WERI-Rb-1 (cell line): Measurements from ENCODE around the gene NR6A1.

Experiments used
- DNase-seq: peaks from one replicate; pipeline ENCODE4 v3.0.0-alpha.2; 2020
- H3K27ac ChIP-seq: fragments of 250-450 bp; sonication (Bioruptor Pico); 2 replicates; pipeline ENCODE4 v1.5.1; 2020; ENCODE audit warnings: mild to moderate bottlenecking, moderate library complexity
- H3K27me3 ChIP-seq: fragments of 250-450 bp; sonication (Bioruptor Pico); 2 replicates; pipeline ENCODE4 v1.5.1; 2021; ENCODE audit warnings: mild to moderate bottlenecking, low read depth, moderate library complexity; ENCODE audit not compliant: insufficient read depth, severe bottlenecking
- H3K36me3 ChIP-seq: fragments of 250-450 bp; sonication (Bioruptor Pico); 2 replicates; pipeline ENCODE4 v1.5.1; 2020; ENCODE audit warnings: mild to moderate bottlenecking, moderate library complexity
- H3K4me3 ChIP-seq: 2 replicates; pipeline ENCODE4 v1.5.1; 2011; ENCODE audit warnings: low read depth, mild to moderate bottlenecking, control low read depth, low read length
- H3K9me3 ChIP-seq: fragments of 250-450 bp; sonication (Bioruptor Pico); 2 replicates; pipeline ENCODE4 v1.5.1; 2021; ENCODE audit warnings: mild to moderate bottlenecking, moderate library complexity; ENCODE audit not compliant: severe bottlenecking
- CTCF ChIP-seq: IDR thresholded peaks from 2 replicates; pipeline ENCODE4 v1.5.1; 2011; ENCODE audit warnings: low read depth, mild to moderate bottlenecking, control low read depth, inconsistent platforms, low read length

The NR6A1 gene

GRCh38 chr9:124767821-124768220 lies 3.3 kb downstream of the NR6A1 start:
- no peaks in the 10 kb centered on the region for H3K27me3 ChIP-seq

DNA sequence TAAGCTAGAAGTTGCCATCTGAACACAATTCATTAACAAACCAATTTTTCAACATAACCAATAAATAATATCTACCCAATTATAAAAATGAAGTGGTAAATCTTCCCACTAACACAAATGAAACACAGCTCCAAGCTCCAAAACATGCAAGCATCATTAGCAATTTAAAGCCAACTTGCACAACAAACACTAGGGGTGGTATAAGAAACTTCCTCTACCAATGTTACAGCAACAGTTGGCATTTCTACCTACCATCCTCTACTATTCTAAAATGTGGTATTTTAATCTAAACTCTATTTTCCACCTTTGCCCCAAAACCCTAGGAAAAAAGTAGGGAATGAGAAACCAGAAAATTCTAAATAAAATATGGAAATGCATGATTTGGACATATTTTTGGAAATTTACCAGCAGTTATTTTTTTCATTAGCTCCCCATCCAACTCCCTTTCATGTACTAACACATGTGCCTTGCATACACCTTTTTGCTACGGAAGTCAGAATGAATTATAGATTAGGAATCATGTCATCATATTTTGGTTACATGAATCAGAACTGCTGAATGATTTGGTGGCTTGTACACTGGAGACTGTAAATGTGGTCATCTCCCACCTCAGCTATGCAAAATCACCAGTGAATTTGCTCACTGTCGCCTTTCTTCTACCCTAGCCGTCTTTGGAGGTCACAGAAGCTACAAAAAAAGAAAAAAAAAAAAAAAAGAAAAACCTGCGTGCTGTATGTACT lies 4.1 kb downstream of the NR6A1 start:
- Histone ChIP-seq H3K27me3 (no peaks in the 10 kb centered on the region), H3K27ac (peak overlapping the region; percentile 90), H3K9me3 (no peaks in the 10 kb centered on the region), H3K36me3 (peaks cover 2% of the 10 kb centered on the region; the same call in 1 of the 2 replicates), H3K4me3 (no peak overlapping the region)
- DNase-seq: no peak
- TF ChIP-seq CTCF: peak; percentile 33; the same call in 1 of the 2 replicates

More at GRCh38 chr9:124767821-124768220, 3.3 kb downstream of the NR6A1 start:
- no peak for TF ChIP-seq CTCF
- no peak overlapping the region; the same call in 1 of the 2 replicates for H3K4me3 ChIP-seq
- DNase-seq: no peak
- H3K9me3 ChIP-seq: no peaks in the 10 kb centered on the region
- H3K36me3 ChIP-seq: peaks cover 2% of the 10 kb centered on the region; the same call in 1 of the 2 replicates
- H3K27ac ChIP-seq: peak overlapping the region; percentile 90

GRCh38 chr9:124766326-124766725 lies 4.8 kb downstream of the NR6A1 start:
- no peak for DNase-seq
- Histone ChIP-seq H3K4me3 (peak overlapping the region; percentile 31), H3K9me3 (no peaks in the 10 kb centered on the region), H3K27ac (peak overlapping the region; percentile 68), H3K27me3 (no peaks in the 10 kb centered on the region), H3K36me3 (peaks cover 2% of the 10 kb centered on the region; the same call in 1 of the 2 replicates)
- no peak for TF ChIP-seq CTCF

DNA sequence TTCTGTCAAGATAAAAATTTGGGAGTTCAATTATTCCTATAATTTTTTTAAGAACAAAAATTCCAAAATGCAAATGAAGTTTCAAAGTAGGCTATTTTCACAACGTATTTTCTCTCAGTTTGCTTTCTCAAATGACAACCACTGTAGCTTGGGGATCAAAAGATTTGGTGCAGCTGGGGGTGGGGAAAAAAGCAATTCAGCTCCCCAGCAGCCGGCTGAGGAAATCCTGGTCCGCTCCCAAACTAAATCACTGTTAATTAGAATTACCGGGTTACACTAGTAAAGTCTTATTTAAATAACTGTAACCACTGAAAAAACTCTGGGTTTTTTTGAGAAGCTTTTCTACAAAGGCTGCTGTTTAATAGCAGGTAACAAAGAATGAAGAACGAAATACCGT lies 5.7 kb downstream of the NR6A1 start:
- TF ChIP-seq CTCF: no peak
- Histone ChIP-seq H3K27me3 (no peaks in the 10 kb centered on the region), H3K4me3 (peak overlapping the region; percentile 31), H3K27ac (peak overlapping the region; percentile 68), H3K36me3 (no peaks in the 10 kb centered on the region; the same call in 1 of the 2 replicates), H3K9me3 (no peaks in the 10 kb centered on the region)
- DNase-seq: peak; percentile 62

- H3K36me3 ChIP-seq: no peaks in the 10 kb centered on the region; the same call in 1 of the 2 replicates
- H3K27ac ChIP-seq: peak overlapping the region; percentile 68
- H3K4me3 ChIP-seq: peak overlapping the region; percentile 31
- peak; percentile 25; the same call in 1 of the 2 replicates for TF ChIP-seq CTCF
- no peaks in the 10 kb centered on the region for H3K27me3 ChIP-seq
- H3K9me3 ChIP-seq: no peaks in the 10 kb centered on the region
- DNase-seq: no peak
Measured at GRCh38 chr9:124764774-124765438, 6.2 kb downstream of the NR6A1 start.
